Islet of Langerhans (tissue), 1 donor: Measurements from ENCODE around the gene PPM1E.

Experiments
- FAIRE-seq: peaks from one replicate; lab custom pipeline; 2011; peaks lifted over from hg19 to GRCh38; lab: Jason Lieb, UNC

The PPM1E gene

DNA sequence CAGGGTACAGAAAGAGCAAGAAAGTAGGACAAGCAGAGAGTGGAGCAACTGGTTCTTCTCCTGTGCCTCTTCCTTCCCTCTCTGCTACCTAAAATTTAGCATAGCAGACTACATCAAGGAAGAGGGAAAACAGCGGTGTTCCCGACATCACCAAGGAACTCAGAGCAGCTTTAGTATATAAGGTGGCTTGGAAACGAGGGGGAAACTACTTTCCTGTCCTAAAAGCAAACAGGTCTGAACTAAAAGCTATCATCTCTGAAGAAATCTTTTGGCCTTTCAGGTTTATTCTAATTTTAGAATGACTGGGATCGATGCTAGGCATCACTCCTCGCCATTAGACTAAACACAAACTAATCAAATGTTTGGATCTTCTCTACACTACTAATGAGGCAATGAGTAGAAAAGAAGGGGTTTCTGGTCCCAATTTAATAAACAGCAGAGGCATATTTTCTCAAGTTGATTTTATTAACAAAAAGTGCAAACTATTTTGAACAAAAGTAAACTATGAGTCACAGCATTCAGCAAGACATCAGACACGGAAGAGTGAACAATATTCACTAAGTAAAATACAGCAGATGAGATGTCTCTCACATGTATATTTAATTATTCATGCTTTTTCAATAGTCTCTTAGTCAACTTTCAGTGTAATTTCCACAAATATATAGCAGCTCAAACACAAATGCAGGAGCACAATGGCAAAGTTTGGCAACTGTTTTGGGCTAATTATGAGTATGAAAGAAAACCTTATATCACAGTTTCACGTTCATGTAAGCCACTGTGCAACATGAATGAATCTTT lies 242.3 kb downstream of the PPM1E start:
- no peak for FAIRE-seq

DNA sequence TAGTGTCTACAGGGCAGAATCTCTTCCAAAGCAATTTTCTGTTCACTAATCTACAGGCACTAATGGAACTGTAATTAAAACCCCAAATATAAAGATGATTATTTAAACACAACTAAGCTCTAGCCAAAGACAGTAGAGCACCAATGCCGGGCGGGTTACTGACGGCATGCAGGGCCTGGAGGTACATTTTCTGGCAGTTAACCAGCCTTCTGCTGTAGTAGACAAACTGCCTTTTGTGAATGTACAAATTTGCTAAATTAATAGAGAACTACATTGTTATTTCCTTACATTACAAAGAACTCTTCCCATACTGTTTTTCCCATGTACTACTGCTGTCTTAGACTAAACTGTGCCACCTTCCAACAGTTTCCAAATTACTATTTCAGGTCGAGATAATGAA lies 243.2 kb downstream of the PPM1E start:
- FAIRE-seq = no peak

DNA sequence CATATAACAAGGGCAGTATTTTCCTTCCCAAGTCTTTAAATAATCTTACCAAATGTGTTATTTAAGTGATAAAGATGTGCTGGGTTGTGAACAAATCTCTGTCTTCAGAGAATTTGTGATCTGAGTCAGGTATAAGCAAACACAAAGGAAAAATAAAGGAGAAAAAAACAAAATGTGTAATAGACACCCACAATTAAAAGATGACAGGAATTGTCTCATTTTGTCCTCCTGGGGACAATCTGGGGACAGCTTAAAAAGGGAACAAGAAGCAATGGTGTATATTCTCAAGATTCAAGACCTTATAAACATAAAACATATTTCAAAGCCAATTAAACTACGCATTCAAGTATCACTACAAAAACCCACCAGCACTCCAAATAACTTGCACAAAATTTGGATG lies 243.8 kb downstream of the PPM1E start:
- FAIRE-seq = no peak

DNA sequence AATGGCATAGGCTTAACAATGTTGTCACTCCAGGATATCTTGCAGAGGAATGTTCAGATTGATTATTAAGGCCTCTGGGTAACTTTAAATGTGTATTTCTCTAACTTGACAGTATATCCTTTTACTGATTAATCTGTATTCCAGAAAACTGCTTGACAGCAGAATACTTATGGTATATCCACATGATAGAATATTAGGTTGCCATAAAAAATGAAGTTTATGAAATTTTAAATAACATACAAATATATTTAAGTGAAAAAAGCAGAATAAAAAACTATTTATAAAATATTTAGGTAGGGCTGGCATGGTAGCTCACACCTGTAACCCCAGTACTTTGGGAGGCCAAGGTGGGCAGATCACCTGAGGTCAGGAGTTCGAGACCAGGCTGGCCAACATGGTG lies 244.4 kb downstream of the PPM1E start:
- FAIRE-seq = no peak

DNA sequence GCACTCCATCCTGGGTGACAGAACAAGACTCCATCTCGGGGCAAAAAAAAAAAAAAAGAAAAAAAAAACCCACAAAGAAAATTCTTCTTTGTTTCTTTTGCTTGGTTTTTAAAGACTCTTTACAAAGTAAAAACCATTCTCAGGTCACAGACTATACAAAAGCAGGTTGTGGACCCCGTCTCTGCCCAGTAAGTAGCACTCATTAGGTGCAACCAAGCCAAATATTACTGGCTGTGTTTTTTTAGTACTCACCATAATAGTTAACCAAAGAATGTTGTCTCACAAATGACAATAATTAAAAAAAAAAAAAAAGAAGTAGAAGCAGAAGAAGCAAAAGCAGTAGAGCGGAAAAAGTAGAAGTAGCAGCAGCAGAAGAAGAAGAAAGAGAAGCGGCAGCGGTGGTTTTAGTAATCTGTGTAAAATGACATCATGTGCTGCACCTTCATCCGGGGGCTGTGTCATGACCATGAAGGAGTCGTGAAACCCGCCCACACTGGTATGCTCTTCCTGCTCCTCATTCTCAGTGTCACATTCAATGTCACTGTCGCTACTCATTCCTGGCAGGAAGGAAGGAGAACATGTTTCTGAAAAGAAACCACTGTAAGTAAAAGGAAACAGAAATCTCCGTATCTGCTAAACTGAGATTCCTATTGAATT lies 245.6 kb downstream of the PPM1E start:
- no peak for FAIRE-seq

DNA sequence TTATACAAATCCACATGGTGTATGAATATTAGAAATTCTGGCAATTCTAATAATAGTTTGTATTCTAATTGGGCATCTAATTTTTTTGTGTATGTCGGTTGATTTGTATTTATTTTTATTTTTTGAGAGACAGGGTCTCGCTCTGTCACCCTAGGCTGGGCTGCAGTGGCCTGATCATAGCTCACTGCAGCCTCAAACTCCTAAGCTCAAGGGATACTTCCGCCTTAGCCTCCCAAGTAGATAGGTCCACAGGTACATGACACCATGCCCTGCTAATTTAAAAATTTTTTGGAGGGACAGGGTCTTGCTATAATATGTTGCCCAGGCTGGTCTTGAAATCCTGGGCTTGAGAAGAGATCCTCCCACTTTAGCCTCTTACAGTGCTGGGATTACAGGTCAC lies 246.5 kb downstream of the PPM1E start:
- FAIRE-seq = no peak

DNA sequence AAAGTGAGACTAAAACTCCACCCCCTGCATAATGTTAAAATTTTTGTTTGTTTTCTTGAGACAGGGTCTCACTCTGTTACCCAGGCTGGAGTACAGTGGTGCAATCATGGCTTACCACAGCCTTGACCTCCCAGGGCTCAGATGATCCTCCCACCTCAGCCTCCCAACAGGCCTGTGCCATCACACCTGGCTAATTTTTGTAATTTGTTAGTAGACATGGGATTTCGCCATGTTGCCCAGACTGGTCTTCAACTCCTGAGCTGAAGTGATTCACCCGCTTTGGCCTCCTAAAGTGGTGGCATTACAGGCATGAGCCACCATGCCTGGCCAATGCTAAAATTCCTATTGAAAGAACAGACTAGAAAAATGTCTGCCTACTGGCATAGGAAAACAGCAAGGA lies 247.2 kb downstream of the PPM1E start:
- no peak for FAIRE-seq

DNA sequence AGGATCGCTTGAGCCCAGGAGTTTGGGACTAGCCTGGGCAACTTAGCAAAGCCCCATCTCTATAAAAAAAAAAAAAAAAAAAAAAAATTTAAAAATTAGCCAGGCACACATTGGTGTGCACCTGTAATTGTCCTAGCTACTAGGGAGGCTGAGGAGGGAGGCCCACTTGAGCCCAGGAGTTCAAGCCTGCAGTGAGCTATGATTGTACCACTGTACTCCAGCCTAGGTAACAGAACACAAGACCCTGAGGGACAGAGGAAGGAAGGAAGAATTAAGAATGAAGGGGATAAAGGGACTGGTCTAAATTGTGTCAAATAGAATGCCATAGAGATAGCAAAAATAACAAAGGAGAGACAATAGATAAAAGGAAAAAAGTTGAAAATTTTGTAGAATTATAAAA lies 248.2 kb downstream of the PPM1E start:
- no peak for FAIRE-seq

DNA sequence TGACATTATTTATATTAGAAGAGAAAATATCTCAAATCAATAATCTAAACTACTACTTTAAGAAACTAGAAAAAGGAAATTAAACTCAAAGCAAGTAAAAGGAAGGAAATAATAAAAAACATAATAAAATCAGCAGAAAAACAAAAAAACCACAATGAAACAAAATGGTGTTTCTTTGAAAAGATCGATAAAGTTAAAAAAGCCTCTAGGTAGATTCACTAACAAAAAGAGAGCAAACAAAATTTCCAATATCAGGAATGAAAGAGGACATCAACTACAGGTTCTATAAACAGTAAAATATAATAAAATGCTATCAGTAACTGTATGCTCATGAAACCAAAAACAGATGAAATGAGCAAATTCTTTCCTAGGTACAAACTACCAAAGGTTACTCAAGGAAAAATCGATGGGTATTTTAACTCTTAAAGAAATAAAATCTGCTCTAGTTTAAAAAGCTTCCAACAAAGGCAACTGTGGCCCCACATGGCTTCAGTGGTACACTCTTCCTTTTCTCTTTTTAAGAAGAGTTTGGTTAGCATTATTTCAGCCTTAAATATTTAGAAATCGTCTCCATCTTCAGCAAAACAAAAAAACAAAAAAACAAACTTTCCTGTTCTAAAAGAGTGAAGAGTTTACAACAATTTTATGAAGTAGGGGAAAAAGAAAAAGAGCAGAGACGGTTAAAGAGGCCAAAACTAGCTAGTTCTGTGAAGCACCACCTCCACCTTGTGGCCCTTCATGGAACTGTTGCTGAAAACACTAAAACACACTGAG lies 248.9 kb downstream of the PPM1E start:
- peak; percentile 98 for FAIRE-seq

DNA sequence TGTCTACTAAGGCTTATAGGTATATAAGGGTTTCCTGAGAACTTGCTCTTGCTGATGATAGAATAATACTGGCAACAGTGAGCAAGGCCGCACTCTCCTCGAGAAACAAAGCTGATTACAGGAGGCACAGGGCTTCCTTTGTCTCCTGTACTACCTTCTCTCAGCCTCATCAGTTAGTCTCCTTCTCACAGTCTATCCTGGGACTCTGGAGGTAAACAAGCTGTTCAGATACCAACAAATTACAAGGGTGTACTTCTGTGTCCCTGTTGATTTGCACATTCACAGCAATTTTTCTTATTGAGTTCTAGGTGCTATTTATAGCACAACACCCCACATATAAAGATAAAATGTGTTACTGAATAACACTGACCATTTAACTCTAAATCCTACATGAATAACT lies 252.3 kb downstream of the PPM1E start:
- no peak for FAIRE-seq

DNA sequence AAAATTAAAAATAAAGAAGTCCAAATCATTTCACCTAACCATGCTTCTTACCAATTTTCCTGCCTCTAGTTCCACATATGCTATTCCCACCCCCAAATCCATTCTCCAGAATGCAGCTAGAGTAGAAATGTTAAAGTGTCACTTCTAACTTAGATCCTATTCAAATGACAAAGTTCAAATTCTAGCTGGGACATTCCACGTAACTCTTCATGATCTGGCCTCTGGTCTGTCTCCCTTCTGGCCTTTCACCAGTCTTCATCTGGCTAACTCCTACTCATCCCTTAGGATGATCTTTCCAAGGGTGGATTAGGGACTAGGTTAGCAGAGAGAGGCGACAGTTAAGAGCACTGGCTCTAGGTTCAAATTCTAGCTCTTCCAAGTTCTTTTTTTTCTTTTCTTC lies 253.1 kb downstream of the PPM1E start:
- FAIRE-seq = no peak

DNA sequence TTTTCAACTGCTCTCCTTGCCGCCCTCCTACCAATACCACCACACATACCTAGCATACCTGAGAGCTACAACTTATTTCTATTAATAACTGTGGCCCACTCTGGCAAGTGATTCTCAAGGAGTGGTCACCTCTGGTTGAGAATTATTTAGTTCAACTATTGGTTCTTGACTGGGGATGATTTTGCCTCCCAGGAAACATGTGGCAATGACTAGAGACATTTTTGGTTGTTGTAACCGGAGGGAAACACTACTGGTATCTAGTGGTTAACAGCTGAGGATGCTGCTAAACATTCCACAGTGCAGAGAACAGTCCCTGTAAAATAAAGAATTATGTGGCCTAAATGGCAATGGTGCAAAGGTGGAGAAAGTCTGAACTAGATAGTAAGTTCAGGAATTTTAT lies 254.4 kb downstream of the PPM1E start:
- no peak for FAIRE-seq

DNA sequence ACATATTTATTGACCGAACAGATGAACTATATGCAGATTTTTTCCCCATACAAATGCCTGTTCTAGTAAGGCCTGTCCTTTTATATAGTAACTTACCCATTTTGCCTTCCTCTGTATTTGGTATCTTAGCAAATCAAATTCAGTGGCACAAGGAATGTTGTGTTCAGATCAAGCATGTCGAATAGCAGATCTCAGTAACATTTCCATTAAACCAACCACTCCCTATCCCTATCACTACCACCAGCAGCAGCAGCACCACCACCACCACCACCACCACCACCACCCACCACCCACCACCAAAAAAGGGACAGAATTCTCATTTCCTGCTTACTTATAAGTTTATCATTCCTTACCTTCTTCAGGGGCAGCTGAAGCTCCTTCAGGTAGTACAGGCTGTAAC lies 256.3 kb downstream of the PPM1E start:
- no peak for FAIRE-seq

DNA sequence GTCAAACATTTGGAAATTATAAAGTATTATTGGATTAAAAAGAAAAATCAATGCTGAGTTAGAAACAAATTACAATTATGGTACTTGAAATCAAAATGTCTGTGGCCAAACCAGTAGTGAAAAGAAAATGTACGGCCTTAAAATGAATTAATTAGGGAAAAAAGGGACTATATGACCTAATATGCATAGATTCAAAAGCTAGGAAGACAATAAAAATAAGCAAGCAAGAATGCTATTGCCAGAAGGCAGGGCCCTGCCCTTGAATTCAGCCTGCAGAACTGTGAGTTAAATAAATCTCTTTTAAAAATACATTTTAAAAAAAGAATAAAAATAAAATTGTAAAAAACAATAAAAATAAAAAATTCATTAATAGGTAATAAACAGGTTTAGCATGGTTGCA lies 262.4 kb downstream of the PPM1E start:
- no peak for FAIRE-seq

DNA sequence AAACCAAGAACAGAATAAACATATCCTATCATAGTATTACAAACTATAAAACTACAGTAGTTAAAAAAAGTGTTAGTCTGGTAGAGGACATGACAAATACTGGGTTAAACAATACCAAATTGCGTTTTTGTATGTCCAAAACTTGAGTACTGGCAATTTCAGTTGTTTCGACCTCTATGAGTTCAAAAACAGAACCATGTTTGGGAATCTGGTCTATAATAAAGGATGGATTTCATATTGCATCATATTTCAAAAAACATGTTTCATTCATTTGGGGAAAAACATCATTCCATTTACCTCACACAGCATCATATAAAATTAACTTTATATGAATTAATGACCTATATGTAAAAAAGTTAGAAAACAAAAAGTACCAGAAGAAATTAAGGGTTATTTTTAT lies 269.3 kb downstream of the PPM1E start:
- FAIRE-seq = no peak

DNA sequence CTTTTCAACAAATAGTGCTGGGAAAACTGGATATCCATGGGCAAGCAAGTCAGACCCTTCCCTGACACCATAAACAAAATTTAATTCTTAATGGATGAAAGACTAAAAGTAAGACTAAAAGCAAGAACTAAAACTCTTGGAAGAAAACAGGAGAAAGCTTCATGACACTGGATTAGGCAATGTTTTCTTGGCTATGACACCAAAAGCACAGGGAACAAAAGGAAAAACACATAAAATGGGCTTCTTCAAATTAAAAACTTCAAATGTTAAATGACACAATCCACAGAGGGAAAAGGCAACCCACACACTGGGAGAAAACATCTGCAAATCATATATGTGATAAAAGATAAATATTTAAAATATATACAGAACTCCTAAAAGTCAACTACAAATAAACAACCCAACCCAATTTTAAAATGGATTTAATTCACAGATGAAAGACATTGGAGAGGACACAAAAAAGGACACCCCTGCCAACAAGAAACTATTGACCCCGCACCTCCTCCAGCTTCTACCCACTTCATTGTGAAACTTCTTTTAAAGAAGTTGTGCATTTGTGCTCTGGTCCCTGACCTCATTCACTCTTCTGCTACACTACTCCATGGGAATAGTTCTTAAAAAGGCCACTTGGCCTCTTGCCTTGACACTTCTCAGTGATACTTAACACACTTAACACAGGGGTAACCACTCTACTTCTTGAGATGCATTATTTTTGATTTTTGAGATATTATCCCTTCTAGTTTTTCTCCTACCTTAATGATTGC lies 270.7 kb downstream of the PPM1E start:
- no peak for FAIRE-seq

DNA sequence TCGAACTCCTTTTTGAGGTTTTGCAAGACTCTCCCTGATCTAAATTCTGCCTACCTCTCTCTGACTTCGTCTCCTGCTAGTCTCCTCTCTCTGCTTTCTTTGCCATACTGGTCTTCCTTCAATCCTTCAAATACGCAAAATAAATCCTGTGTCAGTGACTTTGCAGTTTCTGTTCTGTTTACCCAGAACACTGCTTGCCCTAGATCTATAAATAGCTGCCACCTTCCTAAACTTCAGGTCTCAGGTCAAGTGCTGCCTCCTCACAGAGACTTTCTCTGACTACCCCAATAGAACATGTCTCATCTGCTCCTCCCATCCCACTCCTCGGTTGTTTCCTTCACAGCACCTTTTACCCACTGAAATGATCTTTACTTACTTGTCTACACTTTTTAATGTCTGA lies 272.1 kb downstream of the PPM1E start:
- FAIRE-seq = no peak

DNA sequence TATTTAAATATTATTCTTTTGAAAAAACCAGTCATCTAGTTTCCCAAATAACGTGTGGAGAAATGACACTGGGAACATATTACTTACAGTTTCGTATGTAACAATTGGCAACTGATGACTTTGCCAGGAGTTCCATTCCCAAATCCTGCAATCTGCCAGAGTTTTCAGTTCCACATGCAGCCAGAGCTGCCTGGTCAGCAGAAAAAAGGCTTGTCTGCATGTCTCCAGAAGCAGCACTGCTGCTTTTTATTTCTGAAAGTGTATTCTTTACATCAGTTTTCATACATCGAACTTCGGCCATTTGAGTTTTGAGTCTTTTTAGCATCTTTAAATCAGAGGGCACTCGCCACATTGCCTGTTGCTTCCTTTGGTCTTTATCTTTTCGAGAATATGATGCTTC lies 272.7 kb downstream of the PPM1E start:
- FAIRE-seq = no peak

DNA sequence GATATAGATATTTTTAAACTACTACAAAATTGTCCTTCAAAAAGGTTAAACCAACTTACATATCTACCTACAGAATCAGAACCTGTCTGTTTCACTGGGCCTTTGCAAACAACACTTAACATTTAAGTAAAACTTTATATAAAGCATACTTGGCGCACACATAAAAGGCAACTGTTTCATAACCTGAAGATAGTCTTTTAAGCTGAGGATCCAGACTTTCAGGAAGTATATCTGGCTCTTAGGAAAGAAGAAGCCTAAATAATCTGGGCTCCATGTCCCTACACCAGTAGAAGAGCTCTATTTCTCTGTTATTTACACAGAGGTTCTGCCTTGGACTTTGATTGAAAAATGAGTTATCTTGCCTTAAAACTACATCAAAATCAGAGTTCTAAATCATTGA lies 275.2 kb downstream of the PPM1E start:
- no peak for FAIRE-seq
